ENCODE data around the gene B4GALNT2.
A peak's percentile ranks its signal among the peaks of the same experiment; 100 is the strongest.
"Not testable (repeated sequence)": the region's sequence is repeated elsewhere in the genome, so short reads cannot be mapped to it uniquely, and the experiment has no call there.

Gene B4GALNT2

GRCh38 chr17:49132699-49133364, at the start of gene B4GALNT2:
Gene B4GALNT2 (plus strand): TSS chr17:49132769. CDS start chr17:49132793, 24 bp downstream.
- DNase-seq (ENCODE audit: low read depth): no peak

- not testable (repeated sequence) for DNase-seq (ENCODE audit: low read depth)
These were observed 47.5 kb upstream of the B4GALNT2 start for GRCh38 chr17:49085046-49085445.

- no peak for DNase-seq (ENCODE audit: low read depth)
These were observed 46.8 kb upstream of the B4GALNT2 start for GRCh38 chr17:49085565-49086315.

GRCh38 chr17:49086316-49086605, 46.3 kb upstream of the B4GALNT2 start:
- DNase-seq (ENCODE audit: low read depth): no peak

GRCh38 chr17:49086649-49087048, 45.9 kb upstream of the B4GALNT2 start:
- DNase-seq (ENCODE audit: low read depth): no peak

- no peak for DNase-seq (ENCODE audit: low read depth)
These were observed 43.5 kb upstream of the B4GALNT2 start for GRCh38 chr17:49089094-49089493.

- DNase-seq (ENCODE audit: low read depth): no peak
These were observed 41.5 kb upstream of the B4GALNT2 start for GRCh38 chr17:49090878-49091594.

- no peak for DNase-seq (ENCODE audit: low read depth)
These were observed 39.4 kb upstream of the B4GALNT2 start for GRCh38 chr17:49093131-49093530.

GRCh38 chr17:49100601-49101000, 32.0 kb upstream of the B4GALNT2 start:
- DNase-seq (ENCODE audit: low read depth): peak; percentile 36

GRCh38 chr17:49101054-49101534, 31.5 kb upstream of the B4GALNT2 start:
- DNase-seq (ENCODE audit: low read depth): peak; percentile 24

GRCh38 chr17:49103360-49103759, 29.2 kb upstream of the B4GALNT2 start:
- not testable (repeated sequence) for DNase-seq (ENCODE audit: low read depth)

- no peak for DNase-seq (ENCODE audit: low read depth)
These were observed 28.0 kb upstream of the B4GALNT2 start for GRCh38 chr17:49104511-49105074.

GRCh38 chr17:49106321-49107210, 26.0 kb upstream of the B4GALNT2 start:
- no peak for DNase-seq (ENCODE audit: low read depth)

- DNase-seq (ENCODE audit: low read depth): no peak
These were observed 25.4 kb upstream of the B4GALNT2 start for GRCh38 chr17:49107211-49107557.

GRCh38 chr17:49108318-49108717, 24.3 kb upstream of the B4GALNT2 start:
- DNase-seq (ENCODE audit: low read depth): no peak

- no peak for DNase-seq (ENCODE audit: low read depth)
These were observed 22.1 kb upstream of the B4GALNT2 start for GRCh38 chr17:49110509-49110908.

GRCh38 chr17:49111934-49112333, 20.6 kb upstream of the B4GALNT2 start:
- no peak for DNase-seq (ENCODE audit: low read depth)

- DNase-seq (ENCODE audit: low read depth): no peak
These were observed 19.6 kb upstream of the B4GALNT2 start for GRCh38 chr17:49112936-49113335.

GRCh38 chr17:49114703-49115102, 17.9 kb upstream of the B4GALNT2 start:
- no peak for DNase-seq (ENCODE audit: low read depth)

- peak; percentile 5 for DNase-seq (ENCODE audit: low read depth)
These were observed 14.9 kb upstream of the B4GALNT2 start for GRCh38 chr17:49117587-49118230.

- DNase-seq (ENCODE audit: low read depth): no peak
These were observed 12.4 kb upstream of the B4GALNT2 start for GRCh38 chr17:49120166-49120565.

Measured in CMK (cell line).